Measurements from ENCODE around the gene FSIP1.

- TF ChIP-seq CTCF (IDR thresholded peaks at IDR 0.05) (no peak), POLR2A (IDR thresholded peaks at IDR 0.05) (no peak)
Measured at GRCh38 chr15:39661776-39662175, 120.9 kb downstream of the FSIP1 start.
